ENCODE results near the gene HAUS1. TPM values are rescaled to one million over a fixed set of nuclear protein-coding genes. Genes with fewer than 3 reads are reported as not detected.

Gene HAUS1
- total and polyA plus RNA-seq, 2 of the 4 experiments (the other 2 are of a cell fraction) = 25.3 to 33.4 TPM

- TF ChIP-seq CEBPB (IDR thresholded peaks at IDR 0.05; ENCODE audit: low read depth, low read length) = no peak
- no peak for TF ChIP-seq POLR2A (IDR thresholded peaks at IDR 0.05; ENCODE audit: low read depth, low read length)
- TF ChIP-seq SMC3 (IDR thresholded peaks at IDR 0.05; ENCODE audit: low read depth, low read length) = no peak
- TF ChIP-seq USF2 (IDR thresholded peaks at IDR 0.05; ENCODE audit: low read depth, low read length) = no peak
- no peak for TF ChIP-seq RFX5 (IDR thresholded peaks at IDR 0.05; ENCODE audit: low read depth, low read length)
- TF ChIP-seq ELK1 (IDR thresholded peaks at IDR 0.05; ENCODE audit: borderline replicate concordance, low read depth, low read length) = no peak
- no peak for TF ChIP-seq MAZ (IDR thresholded peaks at IDR 0.05; ENCODE audit: borderline replicate concordance, low read depth, low read length)
- TF ChIP-seq MAFK (IDR thresholded peaks at IDR 0.05; ENCODE audit: low read depth, low read length) = no peak
- TF ChIP-seq BHLHE40 (IDR thresholded peaks at IDR 0.05; ENCODE audit: low read depth, low read length) = no peak
- TF ChIP-seq MXI1 (IDR thresholded peaks at IDR 0.05; ENCODE audit: borderline replicate concordance, low read depth, low read length) = no peak
- TF ChIP-seq CHD1 (IDR thresholded peaks at IDR 0.05; ENCODE audit: low read depth, low read length) = no peak
- no peak for TF ChIP-seq NFE2L2 (IDR thresholded peaks at IDR 0.05; ENCODE audit: low read depth, low read length)
- TF ChIP-seq FOS (IDR thresholded peaks at IDR 0.05; ENCODE audit: low read depth, low read length) = no peak
- no peak for TF ChIP-seq CTCF (conservative IDR thresholded peaks at IDR 0.05; ENCODE audit: low read depth, low read length)
- no peak for TF ChIP-seq RAD21 (IDR thresholded peaks at IDR 0.05; ENCODE audit: low read length)
- TF ChIP-seq RCOR1 (IDR thresholded peaks at IDR 0.05; ENCODE audit: insufficient replicate concordance, low read length) = no peak
- peaks cover 3% of the 10 kb centered on the region for H3K4me1 ChIP-seq (ENCODE audit: control insufficient read depth, insufficient read depth, low read length)
- H3K9me1 ChIP-seq (ENCODE audit: insufficient read depth, low read length) = 0 out of 2 replicates have a peak, but pooled peaks cover 3% of the 10 kb centered on the region
- peaks cover 12 to 35% of the 10 kb centered on the region in 2 experiments for H3K79me1 ChIP-seq (ENCODE audit: low read depth in 1 of 2, low read length in 2 of 2)
- H3K4me3 ChIP-seq (ENCODE audit: insufficient read depth, low read depth, low read length) = no peak overlapping the region
- peaks cover 42% of the 10 kb centered on the region for H4K20me1 ChIP-seq (ENCODE audit: insufficient read depth, low read length)
- H2BK5ac ChIP-seq (ENCODE audit: low read depth, low read length, poor library complexity, severe bottlenecking) = no peak overlapping the region
- H3K23ac ChIP-seq (ENCODE audit: low read depth, low read length) = no peak overlapping the region
- H3K4ac ChIP-seq (ENCODE audit: low read depth, low read length) = no peak overlapping the region
- H4K8ac ChIP-seq (ENCODE audit: low read depth in 2 of 2, low read length in 2 of 2) = no peak overlapping the region
- no peak overlapping the region for H2BK120ac ChIP-seq (ENCODE audit: low read depth, low read length)
- DNase-seq (no peak), ATAC-seq (ENCODE audit: low read depth) (no peak)
- H2AK5ac ChIP-seq (ENCODE audit: low read depth, low read length) = no peak overlapping the region
- no peak overlapping the region for H4K91ac ChIP-seq (ENCODE audit: insufficient read depth, low read depth, low read length)
- ChIA-PET POLR2A (ENCODE audit: unreplicated experiment) (no interaction called here), CTCF (no interaction called here)
- H3K56ac ChIP-seq (ENCODE audit: extremely low read depth, insufficient read depth, low read length) = no peak overlapping the region
- BruUV-seq (replicated peaks) = no TSS peak
- no peak overlapping the region for H2AK9ac ChIP-seq (replicated peaks; ENCODE audit: low read depth, low read length, poor library complexity)
- no peak overlapping the region for H3K14ac ChIP-seq (replicated peaks; ENCODE audit: low read depth, low read length)
- H3K4me2 ChIP-seq (ENCODE audit: low read depth, low read length) = no peak overlapping the region
- H2BK15ac ChIP-seq (ENCODE audit: low read depth, low read length) = no peak overlapping the region
- H4K5ac ChIP-seq (ENCODE audit: low read depth, low read length) = no peak overlapping the region
- no peaks in the 10 kb centered on the region for H3K27me3 ChIP-seq (ENCODE audit: control insufficient read depth, insufficient read depth, low read length)
- H3K18ac ChIP-seq (ENCODE audit: low read depth, low read length) = no peak overlapping the region
- H3K36me3 ChIP-seq (ENCODE audit: control insufficient read depth, insufficient read depth, low read length) = peaks cover 30% of the 10 kb centered on the region
- dilution Hi-C loops (cut with HindIII; ENCODE audit: low sequenced_read_pairs, unreplicated experiment) = no loop called here
- H3K9ac ChIP-seq (ENCODE audit: low read depth, low read length) = no peak overlapping the region
- no peak overlapping the region for H3K27ac ChIP-seq (ENCODE audit: insufficient read depth, low read length)
- H2AFZ ChIP-seq (replicated peaks; ENCODE audit: low read length, poor library complexity) = no peak overlapping the region
- WGBS, 2 experiments (ENCODE audit: extremely low coverage in 2 of 2, insufficient read length in 1 of 2) = 97% methylated on average over 5 of the region's 10 CpGs; no CpG with 5 or more reads in 1 of the 2 experiments
- H3K9me3 ChIP-seq (ENCODE audit: control insufficient read depth, insufficient read depth, low read length) = no peaks in the 10 kb centered on the region
- intact Hi-C loops (cut with micrococcal nuclease) = no loop called here
- in situ Hi-C loops (cut with MboI; ENCODE audit: low sequenced_read_pairs) = no loop called here
- H2BK20ac ChIP-seq (ENCODE audit: low read depth, low read length) = no peak overlapping the region
These were observed 8.7 kb upstream of the HAUS1 start for GRCh38 chr18:46095532-46095931.

Data from IMR-90 (cell line).